Fibroblast of lung (primary cell): ENCODE data around the gene ISG20. TPM values are rescaled to one million over a fixed set of nuclear protein-coding genes. Genes with fewer than 3 reads are reported as not detected.
A peak's percentile ranks its signal among the peaks of the same experiment; 100 is the strongest.
"Not testable (repeated sequence)": the region's sequence is repeated elsewhere in the genome, so short reads cannot be mapped to it uniquely, and the experiment has no call there.

Experiments
- DNase-seq, 2 donors: peaks; one replicate each; pipeline versions ENCODE4 v3.0.0 to v3.0.0-alpha.2; 2010; ENCODE audit warnings: low read depth in 2 of 2
- H2AFZ ChIP-seq: 2 replicates; pipeline ENCODE4 v1.5.1; 2012; ENCODE audit warnings: low read length, control low read depth, inconsistent platforms
- H3K27ac ChIP-seq: 2 replicates; pipeline ENCODE4 v1.5.1; 2011; ENCODE audit warnings: low read length, control low read depth; ENCODE audit not compliant: insufficient read depth
- H3K27me3 ChIP-seq: 2 replicates; pipeline ENCODE4 v1.5.1; 2011; ENCODE audit warnings: mild to moderate bottlenecking, low read length; ENCODE audit not compliant: control insufficient read depth, insufficient read depth
- H3K36me3 ChIP-seq: 2 replicates; pipeline ENCODE4 v1.5.1; 2011; ENCODE audit warnings: low read length; ENCODE audit not compliant: control insufficient read depth, insufficient read depth
- H3K4me1 ChIP-seq: 2 replicates; pipeline ENCODE4 v1.5.1; 2011; ENCODE audit warnings: low read length; ENCODE audit not compliant: control insufficient read depth, insufficient read depth; ENCODE audit errors: extremely low read depth
- H3K4me2 ChIP-seq: 2 replicates; pipeline ENCODE4 v1.5.1; 2011; ENCODE audit warnings: low read length, control low read depth; ENCODE audit not compliant: insufficient read depth; ENCODE audit errors: extremely low read depth
- H3K4me3 ChIP-seq, 4 experiments: fragments of 200-600 bp in 1 of 4; sonication (generic) in 1 of 4; replicated peaks in 1 of 4; 2 replicates each; pipeline ENCODE4 v1.5.1; 2011 to 2016; ENCODE audit warnings: low read length in 4 of 4, low read depth in 3 of 4, mild to moderate bottlenecking in 3 of 4, control low read depth in 2 of 4, inconsistent platforms in 1 of 4, mixed read lengths in 1 of 4; ENCODE audit not compliant: insufficient read depth in 1 of 4; ENCODE audit errors: control extremely low read depth in 1 of 4
- H3K79me2 ChIP-seq: 2 replicates; pipeline ENCODE4 v1.5.1; 2012; ENCODE audit warnings: mild to moderate bottlenecking, low read length, inconsistent platforms; ENCODE audit not compliant: control insufficient read depth, insufficient read depth
- H3K9ac ChIP-seq: 2 replicates; pipeline ENCODE4 v1.5.1; 2011; ENCODE audit warnings: mild to moderate bottlenecking, low read length, control low read depth; ENCODE audit not compliant: insufficient read depth
- H3K9me3 ChIP-seq: 2 replicates; pipeline ENCODE4 v1.5.1; 2012; ENCODE audit warnings: low read depth, low read length; ENCODE audit not compliant: control insufficient read depth, insufficient read depth
- H4K20me1 ChIP-seq: 2 replicates; pipeline ENCODE4 v1.5.1; 2011; ENCODE audit warnings: low read length; ENCODE audit not compliant: control insufficient read depth, insufficient read depth; ENCODE audit errors: extremely low read depth
- EZH2 ChIP-seq: IDR thresholded peaks from 2 replicates; pipeline ENCODE4 v1.5.1; 2012; ENCODE audit warnings: low read length, control low read depth, mild to moderate bottlenecking; ENCODE audit errors: missing control alignments
- polyA plus RNA-seq, 2 donors: library from polyadenylated mRNA; depleted of rRNA in 1 of 2; stranded (reverse) in 1 of 2; unstranded in 1 of 2; fragments of >200 nt; gene quantifications; 2 replicates each; pipeline ENCODE4 v1.2.1, GENCODE V29; 2011 to 2012; ENCODE audit warnings: missing spikeins in 1 of 2
- total RNA-seq: library from RNA; depleted of rRNA; stranded (reverse); fragments of >200 nt; gene quantifications from 2 replicates; pipeline ENCODE4 v1.2.1, GENCODE V29; 2014
- TF ChIP-seq, protein P1 (sequence below), 2 donors: IDR thresholded peaks in 1 of 2; conservative IDR thresholded peaks in 1 of 2; 1 replicate in 1 of 2; 2 replicates in 1 of 2; pipeline ENCODE4 v1.5.1; 2011 to 2012; ENCODE audit warnings: low read length in 2 of 2, control low read depth in 1 of 2, inconsistent platforms in 1 of 2, low read depth in 1 of 2, mild to moderate bottlenecking in 1 of 2

The ISG20 gene
- total and polyA plus RNA-seq, 2 donors (not counting 1 experiment from before 2014, with no cell fraction given): 2.2 to 3.0 TPM

DNA sequence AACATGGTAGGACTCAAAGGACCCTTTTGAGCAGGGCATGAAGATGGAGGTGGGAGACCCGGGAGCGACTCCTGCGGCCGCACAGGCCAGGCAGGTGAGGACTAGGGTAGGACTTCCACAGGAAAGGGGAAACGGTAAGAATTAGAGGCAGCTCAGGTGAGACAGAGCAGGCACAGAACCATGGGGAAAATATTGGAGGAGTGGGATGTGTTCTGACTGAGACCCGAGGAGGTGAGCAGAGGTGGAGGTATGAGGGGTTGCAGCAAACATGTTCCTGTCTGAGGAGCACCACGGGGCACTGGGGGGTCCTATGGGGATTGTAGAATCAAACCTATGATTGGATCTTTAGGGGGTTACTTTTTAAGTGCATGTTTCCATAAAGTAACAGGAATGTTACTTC is 1.4 kb upstream of the ISG20 start:
- TF ChIP-seq EZH2: no peak
- TF ChIP-seq, protein P1, sequence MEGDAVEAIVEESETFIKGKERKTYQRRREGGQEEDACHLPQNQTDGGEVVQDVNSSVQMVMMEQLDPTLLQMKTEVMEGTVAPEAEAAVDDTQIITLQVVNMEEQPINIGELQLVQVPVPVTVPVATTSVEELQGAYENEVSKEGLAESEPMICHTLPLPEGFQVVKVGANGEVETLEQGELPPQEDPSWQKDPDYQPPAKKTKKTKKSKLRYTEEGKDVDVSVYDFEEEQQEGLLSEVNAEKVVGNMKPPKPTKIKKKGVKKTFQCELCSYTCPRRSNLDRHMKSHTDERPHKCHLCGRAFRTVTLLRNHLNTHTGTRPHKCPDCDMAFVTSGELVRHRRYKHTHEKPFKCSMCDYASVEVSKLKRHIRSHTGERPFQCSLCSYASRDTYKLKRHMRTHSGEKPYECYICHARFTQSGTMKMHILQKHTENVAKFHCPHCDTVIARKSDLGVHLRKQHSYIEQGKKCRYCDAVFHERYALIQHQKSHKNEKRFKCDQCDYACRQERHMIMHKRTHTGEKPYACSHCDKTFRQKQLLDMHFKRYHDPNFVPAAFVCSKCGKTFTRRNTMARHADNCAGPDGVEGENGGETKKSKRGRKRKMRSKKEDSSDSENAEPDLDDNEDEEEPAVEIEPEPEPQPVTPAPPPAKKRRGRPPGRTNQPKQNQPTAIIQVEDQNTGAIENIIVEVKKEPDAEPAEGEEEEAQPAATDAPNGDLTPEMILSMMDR (conservative IDR thresholded peaks at IDR 0.05 in 1 of 2, IDR thresholded peaks at IDR 0.05 in 1 of 2; ENCODE audit: low read depth in 1 of 2, low read length in 2 of 2): no peak
- H3K4me2 ChIP-seq: no peak overlapping the region
- no peaks in the 10 kb centered on the region for H3K9me3 ChIP-seq
- no peak overlapping the region for H2AFZ ChIP-seq
- no peaks in the 10 kb centered on the region for H4K20me1 ChIP-seq
- H3K27me3 ChIP-seq: no peaks in the 10 kb centered on the region
- H3K36me3 ChIP-seq: no peaks in the 10 kb centered on the region
- peaks cover 11% of the 10 kb centered on the region for H3K4me1 ChIP-seq
- DNase-seq: no peak
- H3K27ac ChIP-seq: peak overlapping the region; percentile 96
- no peak overlapping the region for H3K9ac ChIP-seq
- H3K4me3 ChIP-seq: no peak overlapping the region
- peaks cover 1% of the 10 kb centered on the region for H3K79me2 ChIP-seq

DNA sequence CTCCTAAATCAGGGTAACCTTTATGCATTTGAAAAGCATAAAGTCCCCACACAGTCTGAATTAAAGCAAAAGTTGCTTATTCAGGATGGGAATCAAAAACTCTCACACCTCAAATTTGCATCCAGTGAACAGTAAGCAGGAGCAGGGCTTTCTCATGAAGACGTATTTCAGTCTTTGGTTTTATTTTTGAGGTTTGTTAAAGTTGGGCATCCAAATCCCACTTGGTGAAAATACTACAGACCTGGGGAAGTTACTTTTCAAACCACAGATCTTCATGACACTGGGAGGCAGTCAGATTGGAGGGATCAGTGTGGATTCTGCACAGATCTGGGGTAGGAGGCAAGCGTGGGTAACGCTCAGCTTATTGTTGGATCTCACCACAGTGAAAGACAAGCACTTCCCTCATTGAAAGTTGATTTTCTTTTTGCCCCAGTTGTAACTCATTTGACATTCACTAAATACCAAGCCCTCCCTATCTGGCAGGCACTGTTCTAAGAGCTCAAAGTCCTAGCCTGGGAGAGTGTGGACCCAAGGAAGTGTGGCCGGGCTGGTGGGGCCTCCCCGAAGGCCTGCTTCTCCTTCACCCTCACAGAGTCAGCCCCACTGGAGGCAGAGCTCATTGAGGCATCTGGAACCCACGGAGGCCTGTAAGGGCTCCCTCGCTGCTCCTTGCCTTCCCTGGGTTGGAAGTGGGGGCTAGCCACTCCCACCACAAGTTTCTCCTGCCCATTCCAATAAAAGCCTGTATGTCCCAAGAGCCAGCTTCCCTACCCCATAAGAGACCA is 783 bp upstream of the ISG20 start:
- Histone ChIP-seq H3K79me2 (peaks cover 1% of the 10 kb centered on the region), H3K4me2 (peak overlapping the region; percentile 53), H4K20me1 (no peaks in the 10 kb centered on the region), H3K9ac (peak overlapping the region; percentile 53), H3K4me1 (peaks cover 11% of the 10 kb centered on the region), H3K27ac (peak overlapping the region; percentile 96), H3K9me3 (no peaks in the 10 kb centered on the region), H2AFZ (no peak overlapping the region), H3K27me3 (no peaks in the 10 kb centered on the region), H3K36me3 (no peaks in the 10 kb centered on the region), H3K4me3 (peak overlapping the region in 2 of 4 experiments; percentile 49 to 53)
- TF ChIP-seq EZH2: no peak
- TF ChIP-seq, protein P1 (conservative IDR thresholded peaks at IDR 0.05 in 1 of 2, IDR thresholded peaks at IDR 0.05 in 1 of 2; ENCODE audit: low read depth in 1 of 2, low read length in 2 of 2): no peak
- no peak for DNase-seq

GRCh38 chr15:88641959-88642452 is 3.2 kb downstream of the ISG20 start:
- TF ChIP-seq, protein P1 (conservative IDR thresholded peaks at IDR 0.05 in 1 of 2, IDR thresholded peaks at IDR 0.05 in 1 of 2; ENCODE audit: low read depth in 1 of 2, low read length in 2 of 2): no peak
- TF ChIP-seq EZH2: no peak
- Histone ChIP-seq H3K79me2 (no peaks in the 10 kb centered on the region), H2AFZ (no peak overlapping the region), H3K4me1 (peaks cover 11% of the 10 kb centered on the region), H3K27ac (no peak overlapping the region), H3K9me3 (no peaks in the 10 kb centered on the region), H3K4me2 (no peak overlapping the region), H4K20me1 (no peaks in the 10 kb centered on the region), H3K4me3 (no peak overlapping the region), H3K36me3 (no peaks in the 10 kb centered on the region), H3K27me3 (no peaks in the 10 kb centered on the region), H3K9ac (no peak overlapping the region)
- DNase-seq: no peak

DNA sequence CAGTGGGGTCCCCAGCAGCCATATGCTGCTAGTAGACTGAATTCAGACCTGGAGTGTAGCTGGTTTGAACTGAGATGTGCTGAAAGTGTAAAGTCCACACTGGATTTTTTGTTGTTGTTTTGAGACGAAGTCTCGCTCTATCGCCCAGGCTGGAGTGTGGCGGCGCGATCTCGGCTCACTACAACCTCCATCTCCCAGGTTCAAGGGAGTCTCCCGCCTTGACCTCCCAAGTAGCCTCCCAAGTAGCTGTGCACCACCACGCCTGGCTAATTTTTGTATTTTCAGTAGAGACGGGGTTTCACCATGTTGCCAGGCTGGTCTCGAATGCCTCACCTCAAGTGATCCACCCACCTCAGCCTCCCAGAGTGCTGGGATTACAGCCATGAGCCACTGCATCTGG is 3.7 kb downstream of the ISG20 start:
- H3K79me2 ChIP-seq, DNase-seq, H4K20me1 ChIP-seq, H3K27me3 ChIP-seq, H3K4me3 ChIP-seq, H3K4me2 ChIP-seq, H3K27ac ChIP-seq, H3K9ac ChIP-seq, H3K9me3 ChIP-seq, H3K36me3 ChIP-seq, H2AFZ ChIP-seq: not testable (repeated sequence)
- H3K4me1 ChIP-seq: peaks cover 11% of the 10 kb centered on the region
